ENCODE data around the gene FNBP1L.

Gene FNBP1L

GRCh38 chr1:93447481-93448291, at the start of gene FNBP1L:
FNBP1L (plus strand) TSS chr1:93448118; CDS start chr1:93448282, 164 bp downstream.
- Histone ChIP-seq H3K4me1 (ENCODE audit: insufficient read depth, low read length) (peaks cover 15% of the 10 kb centered on the region), H3K9me3 (ENCODE audit: insufficient read depth, low read depth, low read length) (no peaks in the 10 kb centered on the region), H3K4me3 (ENCODE audit: low read length) (peak within 1 kb of the TSS; percentile 99), H3K36me3 (ENCODE audit: insufficient read depth, low read depth, low read length) (no peaks in the 10 kb centered on the region), H3K27me3 (ENCODE audit: insufficient read depth, low read length) (no peaks in the 10 kb centered on the region), H3K9ac (ENCODE audit: low read depth, low read length) (peak within 1 kb of the TSS; percentile 98), H3K27ac (ENCODE audit: low read length) (peak within 1 kb of the TSS; percentile 86)

DNA sequence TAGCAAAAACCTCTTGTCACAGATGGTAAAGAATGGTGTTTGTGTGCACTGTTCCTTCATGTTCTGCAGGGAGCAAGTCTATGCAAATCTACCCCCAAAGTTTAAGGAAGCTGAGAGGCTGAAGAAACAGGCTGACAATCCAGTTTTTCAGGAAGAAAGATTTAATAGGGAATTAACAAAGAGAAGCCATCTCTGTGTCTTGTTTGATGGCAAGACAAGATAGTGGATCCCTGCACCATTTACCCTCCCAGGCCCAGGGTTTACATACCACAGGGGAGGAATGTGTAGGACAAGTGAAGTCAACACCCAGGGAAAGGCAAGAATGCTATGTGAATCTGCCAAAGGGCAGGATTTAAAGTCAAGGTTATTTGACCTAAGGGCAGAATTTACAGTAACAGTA, 48.1 kb upstream of the FNBP1L start:
- H3K4me1 ChIP-seq (ENCODE audit: insufficient read depth, low read length), result no peaks in the 10 kb centered on the region
- no peaks in the 10 kb centered on the region for H3K27me3 ChIP-seq (ENCODE audit: insufficient read depth, low read length)
- no peaks in the 10 kb centered on the region for H3K36me3 ChIP-seq (ENCODE audit: insufficient read depth, low read depth, low read length)
- no peak overlapping the region for H3K9ac ChIP-seq (ENCODE audit: low read depth, low read length)
- no peak overlapping the region for H3K27ac ChIP-seq (ENCODE audit: low read length)
- peaks cover 7% of the 10 kb centered on the region; the same call in 1 of the 2 replicates for H3K9me3 ChIP-seq (ENCODE audit: insufficient read depth, low read depth, low read length)
- no peak overlapping the region for H3K4me3 ChIP-seq (ENCODE audit: low read length)

- H3K4me1 ChIP-seq (ENCODE audit: insufficient read depth, low read length), result peaks cover 15% of the 10 kb centered on the region
- no peak overlapping the region for H3K9ac ChIP-seq (ENCODE audit: low read depth, low read length)
- H3K27me3 ChIP-seq (ENCODE audit: insufficient read depth, low read length), result no peaks in the 10 kb centered on the region
- H3K36me3 ChIP-seq (ENCODE audit: insufficient read depth, low read depth, low read length), result peaks cover 11% of the 10 kb centered on the region; the same call in 1 of the 2 replicates
- H3K9me3 ChIP-seq (ENCODE audit: insufficient read depth, low read depth, low read length), result peaks cover 32% of the 10 kb centered on the region
- no peak overlapping the region for H3K27ac ChIP-seq (ENCODE audit: low read length)
- H3K4me3 ChIP-seq (ENCODE audit: low read length), result peak overlapping the region; percentile 25; the same call in 1 of the 2 replicates
These were observed 39.7 kb upstream of the FNBP1L start for GRCh38 chr1:93408203-93408602.

GRCh38 chr1:93411000-93411399, 36.9 kb upstream of the FNBP1L start:
- Histone ChIP-seq H3K9me3 (ENCODE audit: insufficient read depth, low read depth, low read length) (peaks cover 32% of the 10 kb centered on the region), H3K27me3 (ENCODE audit: insufficient read depth, low read length) (no peaks in the 10 kb centered on the region), H3K4me3 (ENCODE audit: low read length) (peak overlapping the region; percentile 36), H3K9ac (ENCODE audit: low read depth, low read length) (peak overlapping the region; percentile 46), H3K27ac (ENCODE audit: low read length) (no peak overlapping the region), H3K4me1 (ENCODE audit: insufficient read depth, low read length) (peaks cover 20% of the 10 kb centered on the region), H3K36me3 (ENCODE audit: insufficient read depth, low read depth, low read length) (peaks cover 11% of the 10 kb centered on the region; the same call in 1 of the 2 replicates)

DNA sequence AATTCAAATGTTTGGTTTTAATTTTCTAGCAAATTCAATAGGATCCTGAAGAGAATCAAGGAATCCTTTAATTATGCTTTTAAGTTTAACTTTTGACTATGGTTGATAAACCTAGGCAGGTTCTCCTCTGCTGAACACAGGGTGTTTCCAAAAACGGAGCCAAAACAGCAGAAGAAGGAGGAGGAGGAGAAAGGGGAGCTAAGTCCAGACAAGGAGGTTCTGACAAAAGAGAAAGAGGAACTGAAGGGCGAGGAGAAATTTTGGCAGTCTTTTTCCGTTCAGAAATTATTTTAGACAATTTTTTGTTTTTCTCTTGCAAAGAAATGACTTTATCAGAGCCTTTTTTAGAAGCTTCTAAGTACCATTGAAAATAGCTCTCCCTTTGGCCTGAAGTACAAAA, 33.2 kb upstream of the FNBP1L start:
- Histone ChIP-seq H3K27ac (ENCODE audit: low read length) (no peak overlapping the region), H3K36me3 (ENCODE audit: insufficient read depth, low read depth, low read length) (no peaks in the 10 kb centered on the region), H3K9me3 (ENCODE audit: insufficient read depth, low read depth, low read length) (peaks cover 2% of the 10 kb centered on the region), H3K4me1 (ENCODE audit: insufficient read depth, low read length) (peaks cover 20% of the 10 kb centered on the region), H3K9ac (ENCODE audit: low read depth, low read length) (no peak overlapping the region), H3K4me3 (ENCODE audit: low read length) (no peak overlapping the region), H3K27me3 (ENCODE audit: insufficient read depth, low read length) (no peaks in the 10 kb centered on the region)

- Histone ChIP-seq H3K4me1 (ENCODE audit: insufficient read depth, low read length) (peaks cover 20% of the 10 kb centered on the region), H3K9me3 (ENCODE audit: insufficient read depth, low read depth, low read length) (no peaks in the 10 kb centered on the region; the same call in 1 of the 2 replicates), H3K27ac (ENCODE audit: low read length) (no peak overlapping the region), H3K36me3 (ENCODE audit: insufficient read depth, low read depth, low read length) (no peaks in the 10 kb centered on the region), H3K9ac (ENCODE audit: low read depth, low read length) (no peak overlapping the region), H3K4me3 (ENCODE audit: low read length) (no peak overlapping the region), H3K27me3 (ENCODE audit: insufficient read depth, low read length) (no peaks in the 10 kb centered on the region)
These were observed 32.6 kb upstream of the FNBP1L start for GRCh38 chr1:93415296-93415695.

- Histone ChIP-seq H3K27me3 (ENCODE audit: insufficient read depth, low read length) (no peaks in the 10 kb centered on the region), H3K4me3 (ENCODE audit: low read length) (no peak overlapping the region), H3K9me3 (ENCODE audit: insufficient read depth, low read depth, low read length) (no peaks in the 10 kb centered on the region; the same call in 1 of the 2 replicates), H3K36me3 (ENCODE audit: insufficient read depth, low read depth, low read length) (no peaks in the 10 kb centered on the region), H3K4me1 (ENCODE audit: insufficient read depth, low read length) (peaks cover 20% of the 10 kb centered on the region), H3K27ac (ENCODE audit: low read length) (no peak overlapping the region), H3K9ac (ENCODE audit: low read depth, low read length) (no peak overlapping the region)
These were observed 31.7 kb upstream of the FNBP1L start for GRCh38 chr1:93416183-93416582.

- H3K4me1 ChIP-seq (ENCODE audit: insufficient read depth, low read length), result no peaks in the 10 kb centered on the region
- H3K36me3 ChIP-seq (ENCODE audit: insufficient read depth, low read depth, low read length), result no peaks in the 10 kb centered on the region
- no peak overlapping the region for H3K9ac ChIP-seq (ENCODE audit: low read depth, low read length)
These were observed 28.6 kb upstream of the FNBP1L start for GRCh38 chr1:93419344-93419743.

DNA sequence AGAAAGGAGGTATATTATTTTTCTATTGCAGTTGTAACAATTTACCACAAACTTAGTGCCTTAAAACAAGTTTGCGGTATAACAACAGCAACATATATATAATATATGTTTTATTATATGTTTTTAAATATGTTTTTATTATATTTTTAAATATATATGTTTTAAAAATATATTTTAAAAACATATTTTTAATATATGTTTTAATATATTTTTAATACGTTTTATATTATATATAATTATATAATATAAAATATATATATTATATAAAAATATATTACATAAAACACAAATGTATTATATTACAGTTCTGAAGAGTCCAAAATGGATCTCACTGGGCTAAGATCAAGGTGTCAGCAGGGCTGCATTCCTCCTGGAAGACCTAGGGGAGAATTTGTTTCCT, 27.5 kb upstream of the FNBP1L start:
- H3K27ac ChIP-seq (ENCODE audit: low read length), result no peak overlapping the region
- no peaks in the 10 kb centered on the region for H3K9me3 ChIP-seq (ENCODE audit: insufficient read depth, low read depth, low read length)
- no peaks in the 10 kb centered on the region for H3K36me3 ChIP-seq (ENCODE audit: insufficient read depth, low read depth, low read length)
- H3K9ac ChIP-seq (ENCODE audit: low read depth, low read length), result no peak overlapping the region
- no peaks in the 10 kb centered on the region for H3K4me1 ChIP-seq (ENCODE audit: insufficient read depth, low read length)
- no peaks in the 10 kb centered on the region for H3K27me3 ChIP-seq (ENCODE audit: insufficient read depth, low read length)
- no peak overlapping the region for H3K4me3 ChIP-seq (ENCODE audit: low read length)

More at GRCh38 chr1:93419344-93419743, 28.6 kb upstream of the FNBP1L start:
- Histone ChIP-seq H3K27ac (ENCODE audit: low read length) (no peak overlapping the region), H3K9me3 (ENCODE audit: insufficient read depth, low read depth, low read length) (no peaks in the 10 kb centered on the region; the same call in 1 of the 2 replicates), H3K27me3 (ENCODE audit: insufficient read depth, low read length) (no peaks in the 10 kb centered on the region), H3K4me3 (ENCODE audit: low read length) (no peak overlapping the region)

- Histone ChIP-seq H3K36me3 (ENCODE audit: insufficient read depth, low read depth, low read length) (no peaks in the 10 kb centered on the region), H3K27me3 (ENCODE audit: insufficient read depth, low read length) (no peaks in the 10 kb centered on the region), H3K9me3 (ENCODE audit: insufficient read depth, low read depth, low read length) (no peaks in the 10 kb centered on the region; the same call in none of the 2 replicates), H3K9ac (ENCODE audit: low read depth, low read length) (no peak overlapping the region), H3K27ac (ENCODE audit: low read length) (no peak overlapping the region), H3K4me1 (ENCODE audit: insufficient read depth, low read length) (no peaks in the 10 kb centered on the region), H3K4me3 (ENCODE audit: low read length) (no peak overlapping the region)
These were observed 21.7 kb upstream of the FNBP1L start for GRCh38 chr1:93426181-93426580.

- Histone ChIP-seq H3K36me3 (ENCODE audit: insufficient read depth, low read depth, low read length) (no peaks in the 10 kb centered on the region), H3K9me3 (ENCODE audit: insufficient read depth, low read depth, low read length) (no peaks in the 10 kb centered on the region; the same call in none of the 2 replicates)
These were observed 20.3 kb upstream of the FNBP1L start for GRCh38 chr1:93427656-93428055.

GRCh38 chr1:93433407-93433961, 14.4 kb upstream of the FNBP1L start:
- no peak overlapping the region for H3K4me3 ChIP-seq (ENCODE audit: low read length)
- no peak overlapping the region for H3K9ac ChIP-seq (ENCODE audit: low read depth, low read length)
- no peak overlapping the region for H3K27ac ChIP-seq (ENCODE audit: low read length)
- H3K9me3 ChIP-seq (ENCODE audit: insufficient read depth, low read depth, low read length), result peaks cover 11% of the 10 kb centered on the region
- H3K27me3 ChIP-seq (ENCODE audit: insufficient read depth, low read length), result no peaks in the 10 kb centered on the region
- no peaks in the 10 kb centered on the region for H3K36me3 ChIP-seq (ENCODE audit: insufficient read depth, low read depth, low read length)
- H3K4me1 ChIP-seq (ENCODE audit: insufficient read depth, low read length), result no peaks in the 10 kb centered on the region

More at GRCh38 chr1:93427656-93428055, 20.3 kb upstream of the FNBP1L start:
- H3K4me1 ChIP-seq (ENCODE audit: insufficient read depth, low read length), result no peaks in the 10 kb centered on the region
- H3K9ac ChIP-seq (ENCODE audit: low read depth, low read length), result no peak overlapping the region
- no peaks in the 10 kb centered on the region for H3K27me3 ChIP-seq (ENCODE audit: insufficient read depth, low read length)
- no peak overlapping the region for H3K4me3 ChIP-seq (ENCODE audit: low read length)
- no peak overlapping the region for H3K27ac ChIP-seq (ENCODE audit: low read length)

Data from iPS-20b (cell line).